Measurements from ENCODE around the gene MAMSTR.

GRCh38 chr19:48739404-48740163 is 20.1 kb upstream of the MAMSTR start:
- TF ChIP-seq, protein P1, sequence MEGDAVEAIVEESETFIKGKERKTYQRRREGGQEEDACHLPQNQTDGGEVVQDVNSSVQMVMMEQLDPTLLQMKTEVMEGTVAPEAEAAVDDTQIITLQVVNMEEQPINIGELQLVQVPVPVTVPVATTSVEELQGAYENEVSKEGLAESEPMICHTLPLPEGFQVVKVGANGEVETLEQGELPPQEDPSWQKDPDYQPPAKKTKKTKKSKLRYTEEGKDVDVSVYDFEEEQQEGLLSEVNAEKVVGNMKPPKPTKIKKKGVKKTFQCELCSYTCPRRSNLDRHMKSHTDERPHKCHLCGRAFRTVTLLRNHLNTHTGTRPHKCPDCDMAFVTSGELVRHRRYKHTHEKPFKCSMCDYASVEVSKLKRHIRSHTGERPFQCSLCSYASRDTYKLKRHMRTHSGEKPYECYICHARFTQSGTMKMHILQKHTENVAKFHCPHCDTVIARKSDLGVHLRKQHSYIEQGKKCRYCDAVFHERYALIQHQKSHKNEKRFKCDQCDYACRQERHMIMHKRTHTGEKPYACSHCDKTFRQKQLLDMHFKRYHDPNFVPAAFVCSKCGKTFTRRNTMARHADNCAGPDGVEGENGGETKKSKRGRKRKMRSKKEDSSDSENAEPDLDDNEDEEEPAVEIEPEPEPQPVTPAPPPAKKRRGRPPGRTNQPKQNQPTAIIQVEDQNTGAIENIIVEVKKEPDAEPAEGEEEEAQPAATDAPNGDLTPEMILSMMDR (IDR thresholded peaks at IDR 0.05; ENCODE audit: low read depth, low read length), result no peak
- no peak for TF ChIP-seq POLR2A (IDR thresholded peaks at IDR 0.05; ENCODE audit: extremely low read depth, insufficient read length)
- TF ChIP-seq, protein P2, sequence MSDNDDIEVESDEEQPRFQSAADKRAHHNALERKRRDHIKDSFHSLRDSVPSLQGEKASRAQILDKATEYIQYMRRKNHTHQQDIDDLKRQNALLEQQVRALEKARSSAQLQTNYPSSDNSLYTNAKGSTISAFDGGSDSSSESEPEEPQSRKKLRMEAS (IDR thresholded peaks at IDR 0.05; ENCODE audit: low read depth, low read length), result no peak
